Measurements from ENCODE around the gene ULK4. TPM values are rescaled to one million over a fixed set of nuclear protein-coding genes. Genes with fewer than 3 reads are reported as not detected.

ULK4 gene
- total RNA-seq, 1 experiment from 2014 or later: 6.3 TPM

- intact Hi-C loops (cut with micrococcal nuclease): no loop called here
- no peaks in the 10 kb centered on the region for H3K9me3 ChIP-seq (ENCODE audit: control insufficient read depth in 1 of 2, insufficient read depth in 1 of 2, low read depth in 1 of 2, low read length in 2 of 2)
- no peak overlapping the region for H2AFZ ChIP-seq (ENCODE audit: low read depth, low read length, poor library complexity, severe bottlenecking)
- no peaks in the 10 kb centered on the region for H3K27me3 ChIP-seq (ENCODE audit: insufficient read depth, low read length)
- no peak overlapping the region for H3K4me3 ChIP-seq (replicated peaks in 1 of 2; ENCODE audit: low read depth in 1 of 2, low read length in 2 of 2)
- CTCF ChIA-PET: no interaction called here
- no peak for ATAC-seq
- H4K20me1 ChIP-seq (ENCODE audit: insufficient read depth): no peaks in the 10 kb centered on the region
- BruUV-seq (replicated peaks): no TSS peak
- H3K79me2 ChIP-seq (ENCODE audit: insufficient read depth, low read length): no peaks in the 10 kb centered on the region
- H3K4me1 ChIP-seq (ENCODE audit: control insufficient read depth in 1 of 2, insufficient read depth in 2 of 2, low read length in 2 of 2): no peaks in the 10 kb centered on the region
- no peaks in the 10 kb centered on the region for H3K36me3 ChIP-seq (ENCODE audit: control insufficient read depth in 1 of 2, insufficient read depth in 2 of 2, low read length in 2 of 2)
- H3K4me2 ChIP-seq (ENCODE audit: low read length): no peak overlapping the region
- TF ChIP-seq ZFX (IDR thresholded peaks at IDR 0.05): no peak
- RAD21 ChIA-PET (ENCODE audit: low non-redundant PET in 1 of 2, low total read pairs in 2 of 2, uncharacterized antibody in 2 of 2, unreplicated experiment in 2 of 2): no interaction called here
- POLR2A ChIA-PET: no interaction called here
- no peak for DNase-seq (ENCODE audit: low read depth, low spot score)
- no peak overlapping the region for H3K27ac ChIP-seq (ENCODE audit: low read depth, low read length)
- no peak overlapping the region for H3K9ac ChIP-seq (ENCODE audit: low read length)
- H3K9me2 ChIP-seq (ENCODE audit: insufficient read depth): 0 out of 2 replicates have a peak, but pooled peaks cover 2% of the 10 kb centered on the region
These were observed 27.6 kb upstream of the ULK4 start for GRCh38 chr3:41989518-41989917.

GRCh38 chr3:41987627-41988026, 25.7 kb upstream of the ULK4 start:
- POLR2A ChIA-PET: no interaction called here
- ATAC-seq (no peak), DNase-seq (ENCODE audit: low read depth, low spot score) (no peak)
- intact Hi-C loops (cut with micrococcal nuclease): no loop called here
- no peaks in the 10 kb centered on the region for H3K9me3 ChIP-seq (ENCODE audit: control insufficient read depth in 1 of 2, insufficient read depth in 1 of 2, low read depth in 1 of 2, low read length in 2 of 2)
- no TSS peak for BruUV-seq (replicated peaks)
- H3K27me3 ChIP-seq (ENCODE audit: insufficient read depth, low read length): no peaks in the 10 kb centered on the region
- no peaks in the 10 kb centered on the region for H3K36me3 ChIP-seq (ENCODE audit: control insufficient read depth in 1 of 2, insufficient read depth in 2 of 2, low read length in 2 of 2)
- H3K4me2 ChIP-seq (ENCODE audit: low read length): no peak overlapping the region
- RAD21 ChIA-PET (ENCODE audit: low non-redundant PET in 1 of 2, low total read pairs in 2 of 2, uncharacterized antibody in 2 of 2, unreplicated experiment in 2 of 2): no interaction called here
- no peak overlapping the region for H3K4me3 ChIP-seq (replicated peaks in 1 of 2; ENCODE audit: low read depth in 1 of 2, low read length in 2 of 2)
- no peaks in the 10 kb centered on the region for H4K20me1 ChIP-seq (ENCODE audit: insufficient read depth)
- 0 out of 2 replicates have a peak, but pooled peaks cover 2% of the 10 kb centered on the region for H3K9me2 ChIP-seq (ENCODE audit: insufficient read depth)
- no peaks in the 10 kb centered on the region for H3K4me1 ChIP-seq (ENCODE audit: control insufficient read depth in 1 of 2, insufficient read depth in 2 of 2, low read length in 2 of 2)
- TF ChIP-seq JUND (IDR thresholded peaks at IDR 0.05) (no peak), ZFX (IDR thresholded peaks at IDR 0.05) (no peak), ELF1 (IDR thresholded peaks at IDR 0.05; ENCODE audit: borderline replicate concordance, low read depth) (no peak), FOSL1 (IDR thresholded peaks at IDR 0.05; ENCODE audit: low read depth) (no peak), RAD21 (IDR thresholded peaks at IDR 0.05; ENCODE audit: low read depth) (no peak), TCF7L2 (IDR thresholded peaks at IDR 0.05; ENCODE audit: borderline replicate concordance, extremely low read depth, insufficient read depth, insufficient read length) (no peak), ATF3 (IDR thresholded peaks at IDR 0.05) (no peak), CEBPB (IDR thresholded peaks at IDR 0.05; ENCODE audit: low read depth) (no peak), EZH2 (IDR thresholded peaks at IDR 0.05) (no peak), EGR1 (IDR thresholded peaks at IDR 0.05; ENCODE audit: low read depth) (no peak), POLR2AphosphoS5 (IDR thresholded peaks at IDR 0.05; ENCODE audit: low read depth, low read length) (no peak), CTCF (IDR thresholded peaks at IDR 0.05 in 2 of 3, conservative IDR thresholded peaks at IDR 0.05 in 1 of 3; ENCODE audit: borderline replicate concordance in 1 of 3, insufficient read depth in 1 of 3, low read depth in 2 of 3, low read length in 2 of 3) (no peak)
- no peak overlapping the region for H3K9ac ChIP-seq (ENCODE audit: low read length)
- CTCF ChIA-PET: no interaction called here
- no peak overlapping the region for H3K27ac ChIP-seq (ENCODE audit: low read depth, low read length)
- H3K79me2 ChIP-seq (ENCODE audit: insufficient read depth, low read length): no peaks in the 10 kb centered on the region
- no peak overlapping the region for H2AFZ ChIP-seq (ENCODE audit: low read depth, low read length, poor library complexity, severe bottlenecking)
